ENCODE measurements around the gene POTEF.
"Not testable (repeated sequence)": the region's sequence is repeated elsewhere in the genome, so short reads cannot be mapped to it uniquely, and the experiment has no call there.

DNA sequence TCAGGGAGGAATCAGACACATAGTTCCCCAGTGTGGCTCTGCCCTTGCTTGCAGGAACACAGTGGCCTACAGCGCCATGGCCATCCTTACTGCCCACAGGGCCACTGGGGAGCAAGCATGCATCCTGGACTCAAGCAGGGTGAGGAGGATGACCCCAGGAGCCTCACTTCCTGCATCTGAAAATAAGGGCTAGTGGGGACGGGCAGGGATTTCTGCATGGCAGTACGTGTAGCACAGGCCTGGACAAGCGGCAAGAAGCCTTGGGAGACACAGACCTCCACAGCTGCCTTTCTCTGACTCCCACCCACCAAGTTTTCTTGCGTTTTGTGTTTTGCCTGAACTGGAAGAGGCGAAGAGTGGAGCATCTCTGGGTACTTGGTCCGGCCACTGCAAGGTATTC is 33.5 kb upstream of the POTEF start:
- TF ChIP-seq, protein P1, sequence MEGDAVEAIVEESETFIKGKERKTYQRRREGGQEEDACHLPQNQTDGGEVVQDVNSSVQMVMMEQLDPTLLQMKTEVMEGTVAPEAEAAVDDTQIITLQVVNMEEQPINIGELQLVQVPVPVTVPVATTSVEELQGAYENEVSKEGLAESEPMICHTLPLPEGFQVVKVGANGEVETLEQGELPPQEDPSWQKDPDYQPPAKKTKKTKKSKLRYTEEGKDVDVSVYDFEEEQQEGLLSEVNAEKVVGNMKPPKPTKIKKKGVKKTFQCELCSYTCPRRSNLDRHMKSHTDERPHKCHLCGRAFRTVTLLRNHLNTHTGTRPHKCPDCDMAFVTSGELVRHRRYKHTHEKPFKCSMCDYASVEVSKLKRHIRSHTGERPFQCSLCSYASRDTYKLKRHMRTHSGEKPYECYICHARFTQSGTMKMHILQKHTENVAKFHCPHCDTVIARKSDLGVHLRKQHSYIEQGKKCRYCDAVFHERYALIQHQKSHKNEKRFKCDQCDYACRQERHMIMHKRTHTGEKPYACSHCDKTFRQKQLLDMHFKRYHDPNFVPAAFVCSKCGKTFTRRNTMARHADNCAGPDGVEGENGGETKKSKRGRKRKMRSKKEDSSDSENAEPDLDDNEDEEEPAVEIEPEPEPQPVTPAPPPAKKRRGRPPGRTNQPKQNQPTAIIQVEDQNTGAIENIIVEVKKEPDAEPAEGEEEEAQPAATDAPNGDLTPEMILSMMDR (optimal IDR thresholded peaks at IDR 0.05 in 1 of 3, IDR thresholded peaks at IDR 0.05 in 1 of 3, conservative IDR thresholded peaks at IDR 0.05 in 1 of 3; ENCODE audit: extremely low read depth in 1 of 3, insufficient read depth in 2 of 3, low read length in 3 of 3): not testable (repeated sequence)
- not testable (repeated sequence) for TF ChIP-seq EZH2 (IDR thresholded peaks at IDR 0.05; ENCODE audit: low read length)

Measured in keratinocyte (primary cell).